ENCODE results near the gene TBCB.

- TF ChIP-seq, protein P1, sequence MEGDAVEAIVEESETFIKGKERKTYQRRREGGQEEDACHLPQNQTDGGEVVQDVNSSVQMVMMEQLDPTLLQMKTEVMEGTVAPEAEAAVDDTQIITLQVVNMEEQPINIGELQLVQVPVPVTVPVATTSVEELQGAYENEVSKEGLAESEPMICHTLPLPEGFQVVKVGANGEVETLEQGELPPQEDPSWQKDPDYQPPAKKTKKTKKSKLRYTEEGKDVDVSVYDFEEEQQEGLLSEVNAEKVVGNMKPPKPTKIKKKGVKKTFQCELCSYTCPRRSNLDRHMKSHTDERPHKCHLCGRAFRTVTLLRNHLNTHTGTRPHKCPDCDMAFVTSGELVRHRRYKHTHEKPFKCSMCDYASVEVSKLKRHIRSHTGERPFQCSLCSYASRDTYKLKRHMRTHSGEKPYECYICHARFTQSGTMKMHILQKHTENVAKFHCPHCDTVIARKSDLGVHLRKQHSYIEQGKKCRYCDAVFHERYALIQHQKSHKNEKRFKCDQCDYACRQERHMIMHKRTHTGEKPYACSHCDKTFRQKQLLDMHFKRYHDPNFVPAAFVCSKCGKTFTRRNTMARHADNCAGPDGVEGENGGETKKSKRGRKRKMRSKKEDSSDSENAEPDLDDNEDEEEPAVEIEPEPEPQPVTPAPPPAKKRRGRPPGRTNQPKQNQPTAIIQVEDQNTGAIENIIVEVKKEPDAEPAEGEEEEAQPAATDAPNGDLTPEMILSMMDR (IDR thresholded peaks at IDR 0.05), result no peak
- TF ChIP-seq POLR2A (IDR thresholded peaks at IDR 0.05), result no peak
Measured at GRCh38 chr19:36110487-36111199, 4.6 kb upstream of the TBCB start, which contains the start of gene OVOL3.
